NOMO-1 treated with DMSO at 0.1 percent for 48 hours (cell line): ENCODE data around the gene TBC1D12.
"Not testable (repeated sequence)": the region's sequence is repeated elsewhere in the genome, so short reads cannot be mapped to it uniquely, and the experiment has no call there.

Source experiments
- DNase-seq: peaks from one replicate; lab custom pipeline; 2025; ENCODE audit not compliant: unreplicated experiment; lab: John Stamatoyannopoulos, UW

Gene TBC1D12

DNA sequence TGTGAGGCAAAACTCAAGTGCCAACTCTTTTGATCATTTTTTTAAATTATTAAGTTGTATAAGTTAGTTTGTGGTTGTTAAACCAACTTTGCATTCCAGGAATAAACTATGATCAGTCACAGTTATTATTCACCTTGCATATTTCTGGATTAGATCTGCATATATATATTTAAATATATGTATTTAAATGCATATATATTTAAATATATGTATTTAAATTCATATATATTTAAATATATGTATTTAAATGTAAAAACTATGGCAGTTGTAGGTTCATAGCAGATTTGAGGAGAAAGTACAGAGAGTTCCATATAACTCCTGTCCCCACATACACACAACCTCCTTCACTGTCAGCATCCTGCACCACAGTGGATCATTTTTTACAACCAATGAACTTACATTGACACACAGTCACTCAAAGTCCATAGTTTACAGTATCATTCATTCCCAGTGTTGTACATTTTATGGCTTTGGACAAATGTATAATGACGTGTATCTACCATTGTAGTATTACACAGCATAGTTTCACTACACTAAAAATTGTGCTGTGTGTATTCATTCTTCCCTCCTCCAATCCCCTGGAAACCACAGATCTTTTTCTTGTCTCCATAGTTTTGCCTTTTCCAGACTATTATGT lies 49.7 kb downstream of the TBC1D12 start:
- no peak for DNase-seq

- no peak for DNase-seq
These were observed 54.6 kb downstream of the TBC1D12 start for GRCh38 chr10:94456942-94457341.

DNA sequence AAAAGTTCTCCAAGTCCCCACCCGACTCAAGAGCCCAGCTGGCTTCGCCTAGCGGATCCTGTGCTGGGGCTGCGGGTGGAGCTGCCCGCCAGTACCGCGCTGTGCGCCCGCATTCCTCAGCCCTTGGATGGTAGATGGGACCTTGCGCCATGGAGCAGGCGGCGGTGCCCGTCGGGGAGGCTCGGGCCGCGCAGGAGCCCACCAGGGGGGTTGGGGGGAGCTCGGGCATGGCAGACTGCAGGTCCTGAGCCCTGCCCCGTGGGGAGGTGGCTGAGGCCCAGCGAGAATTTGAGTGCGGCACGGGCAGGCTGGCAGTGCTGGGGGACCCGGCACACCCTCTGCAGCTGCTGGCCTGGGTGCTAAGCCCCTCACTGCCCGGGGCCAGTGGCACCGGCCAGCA lies 57.0 kb downstream of the TBC1D12 start:
- no peak for DNase-seq

DNA sequence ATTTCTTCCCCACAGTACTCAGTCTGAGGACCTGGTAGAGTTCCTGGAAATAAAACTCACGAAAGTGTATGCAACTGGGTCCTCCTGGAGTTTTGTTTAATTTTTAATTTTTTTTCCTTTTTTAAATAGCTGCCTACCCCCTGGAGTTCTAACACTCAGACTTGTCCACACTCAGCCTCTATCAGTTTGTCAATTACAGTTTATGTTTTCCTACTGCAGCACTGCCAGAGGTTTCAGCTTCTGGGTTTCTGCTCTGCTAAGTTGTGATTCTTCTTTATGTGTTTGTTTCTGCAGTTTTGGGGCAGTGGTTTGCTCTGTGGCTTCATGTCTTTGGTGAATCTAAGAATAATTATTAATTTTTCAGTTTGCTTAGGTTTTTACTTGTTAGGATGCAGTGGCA lies 59.2 kb downstream of the TBC1D12 start:
- DNase-seq: no peak

DNA sequence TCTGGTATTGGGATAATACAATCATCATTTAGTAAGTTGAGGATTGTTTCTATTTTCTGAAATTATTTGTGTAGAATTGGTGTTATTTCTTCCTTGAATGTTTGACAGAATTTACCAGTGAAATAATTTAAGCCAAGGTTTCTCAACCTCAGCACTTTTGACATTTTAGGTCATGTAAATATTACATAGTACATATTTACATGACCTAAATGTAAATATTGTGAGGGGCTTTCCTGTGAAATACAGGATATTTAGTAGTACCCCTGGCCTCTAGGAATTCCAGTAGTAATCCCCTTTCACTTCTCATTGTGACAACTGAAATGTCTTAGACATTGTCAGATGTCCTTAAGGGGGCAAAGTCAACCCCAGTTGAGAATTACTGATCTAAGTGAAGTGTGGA lies 59.8 kb downstream of the TBC1D12 start:
- no peak for DNase-seq

DNA sequence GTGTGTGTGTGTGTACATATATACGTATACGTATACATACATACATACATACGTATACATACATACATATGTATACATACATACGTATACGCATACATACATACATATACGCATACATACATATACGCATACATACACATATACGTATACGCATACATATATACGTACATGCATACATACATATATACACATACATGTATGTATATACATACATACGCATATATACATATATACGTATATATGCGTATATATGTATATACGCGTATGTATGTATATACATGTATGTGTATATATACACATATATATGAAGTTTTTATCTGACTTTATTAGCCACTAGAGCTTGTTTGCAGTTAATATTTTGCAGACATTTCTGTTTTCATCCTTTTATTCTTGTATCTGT lies 63.3 kb downstream of the TBC1D12 start:
- DNase-seq: no peak

DNA sequence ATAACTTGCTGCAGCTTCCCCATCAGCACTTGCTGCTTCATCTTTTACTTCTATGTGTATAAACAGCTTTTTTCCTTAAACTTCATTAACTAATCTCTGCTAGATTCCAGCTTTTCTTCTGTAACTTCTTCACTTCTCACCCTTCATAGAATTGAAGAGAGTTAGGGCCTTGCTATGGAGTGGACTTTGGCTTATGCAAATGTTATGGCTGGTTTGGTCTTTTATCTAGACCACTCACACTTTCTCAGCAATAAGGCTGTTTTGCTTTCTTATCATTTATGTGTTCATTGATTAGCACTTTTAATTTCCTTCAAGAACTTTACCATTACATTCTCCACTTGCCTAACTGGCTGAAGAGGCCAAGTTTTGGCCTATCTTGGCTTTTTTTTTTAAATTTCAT lies 79.1 kb downstream of the TBC1D12 start:
- no peak for DNase-seq

DNA sequence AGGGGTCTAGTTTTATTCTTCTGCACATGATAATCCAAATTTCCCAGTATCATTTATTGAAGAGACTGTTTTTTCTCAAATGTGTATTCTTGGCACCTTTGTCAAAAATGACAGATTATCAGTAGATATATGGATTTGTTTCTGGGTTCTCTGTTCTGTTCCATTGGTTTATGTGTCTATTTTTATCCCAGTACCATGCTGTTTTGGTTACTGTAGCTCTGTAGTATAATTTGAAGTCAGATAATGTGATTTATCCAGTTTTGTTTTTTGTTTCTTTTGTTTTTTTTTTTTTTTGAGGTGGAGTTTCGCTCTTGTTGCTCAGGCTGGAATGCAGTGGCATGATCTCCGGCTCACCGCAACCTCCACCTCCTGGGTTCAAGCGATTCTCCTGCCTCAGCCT lies 81.6 kb downstream of the TBC1D12 start:
- no peak for DNase-seq

GRCh38 chr10:94485094-94485493 lies 82.8 kb downstream of the TBC1D12 start:
- DNase-seq: no peak

DNA sequence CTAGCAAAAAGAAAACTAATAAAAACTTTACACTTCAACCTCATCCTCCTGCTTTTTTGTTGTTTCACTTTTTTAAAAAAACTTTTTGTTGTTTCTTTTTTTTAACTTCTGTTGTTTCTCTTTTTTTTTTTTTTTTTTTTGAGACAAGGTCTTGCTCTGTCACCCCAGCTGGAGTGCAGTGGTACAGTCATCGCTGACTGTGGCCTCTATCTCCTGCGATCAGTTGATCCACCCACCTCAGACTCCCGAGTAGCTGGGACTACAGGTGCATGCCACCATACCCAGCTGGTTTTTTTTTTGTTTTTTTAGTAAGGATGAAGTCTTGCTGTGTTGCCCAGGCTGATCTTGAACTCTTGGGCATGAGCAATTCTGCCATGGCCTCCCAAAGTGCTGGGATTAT lies 85.2 kb downstream of the TBC1D12 start:
- DNase-seq: no peak

DNA sequence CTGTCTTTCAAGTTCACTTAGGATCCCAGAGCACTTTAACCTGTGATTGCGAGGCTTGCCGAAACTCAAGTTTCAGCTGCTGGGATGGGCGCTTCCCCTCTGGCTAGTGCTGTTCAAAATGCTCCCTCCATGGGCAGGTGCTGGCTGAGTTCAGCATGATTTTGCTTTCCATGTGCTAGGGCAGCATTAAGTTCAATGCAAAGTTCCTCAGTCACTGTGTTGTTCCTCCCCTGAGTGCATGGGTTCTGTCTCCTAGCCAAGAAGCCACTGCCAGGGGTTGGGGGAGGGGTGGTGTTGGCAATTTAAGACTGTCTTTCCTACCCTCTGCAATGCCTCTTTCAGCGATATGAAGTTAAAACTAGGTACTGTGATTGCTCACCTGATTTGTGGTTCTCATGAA lies 86.8 kb downstream of the TBC1D12 start:
- no peak for DNase-seq

DNA sequence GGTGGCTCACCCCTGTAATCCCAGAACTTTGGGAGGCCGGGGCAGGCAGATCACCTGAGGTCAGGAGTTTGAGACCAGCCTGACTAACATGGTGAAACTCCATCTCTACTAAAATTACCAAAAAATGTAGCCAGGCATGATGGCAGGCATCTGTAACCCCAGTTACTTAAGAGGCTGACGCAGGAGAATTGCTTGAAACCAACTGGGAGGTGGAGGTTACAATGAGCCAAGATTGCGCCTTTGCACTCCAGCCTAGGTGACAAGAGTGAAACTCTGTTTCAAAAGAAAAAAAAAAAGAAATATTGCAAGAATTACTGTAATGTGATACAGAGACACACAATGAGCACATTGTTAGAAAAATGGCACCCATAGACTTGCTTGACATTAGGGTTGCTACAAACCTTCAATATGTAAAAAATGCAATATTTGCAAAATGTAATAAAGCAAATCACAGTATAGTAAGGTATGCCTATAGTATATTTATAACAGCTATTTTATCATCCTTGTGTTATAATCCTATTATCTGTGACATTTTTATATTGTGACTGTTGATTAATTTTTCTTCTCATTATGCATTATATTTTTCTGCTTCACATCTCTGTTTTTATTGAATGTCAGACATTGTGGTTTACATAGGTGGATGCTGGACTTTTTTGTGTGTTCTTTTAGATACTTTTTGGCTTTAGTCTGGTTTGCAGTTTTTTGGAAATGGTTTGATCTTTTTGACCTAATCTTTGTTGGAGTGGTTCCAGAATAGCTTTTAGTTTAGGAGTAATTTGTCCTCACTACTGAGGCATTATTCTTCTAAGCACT lies 87.8 kb downstream of the TBC1D12 start:
- no peak for DNase-seq

GRCh38 chr10:94490789-94491039 lies 88.4 kb downstream of the TBC1D12 start:
- no peak for DNase-seq

- no peak for DNase-seq
These were observed 91.1 kb downstream of the TBC1D12 start for GRCh38 chr10:94493463-94493862.

- no peak for DNase-seq
These were observed 93.7 kb downstream of the TBC1D12 start for GRCh38 chr10:94496010-94496409.

DNA sequence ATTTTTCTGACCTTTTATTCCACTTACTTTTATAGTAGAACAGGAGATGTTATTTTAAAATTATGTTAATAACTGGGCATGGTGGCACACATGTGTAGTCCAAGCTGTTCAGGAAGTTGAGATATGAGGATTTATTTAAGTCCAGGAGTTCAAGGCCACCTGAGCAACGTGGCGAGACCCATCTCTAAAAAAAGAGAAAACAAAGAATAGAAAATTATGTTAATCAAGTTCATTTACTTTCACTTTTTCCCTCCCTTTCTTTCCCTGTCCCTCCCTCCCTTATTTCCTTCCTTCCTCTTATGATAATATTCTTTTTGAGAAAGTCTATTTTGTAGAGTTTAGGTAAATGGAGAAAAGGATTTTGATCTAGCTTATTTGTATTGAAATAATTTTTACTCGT lies 94.3 kb downstream of the TBC1D12 start:
- no peak for DNase-seq

DNA sequence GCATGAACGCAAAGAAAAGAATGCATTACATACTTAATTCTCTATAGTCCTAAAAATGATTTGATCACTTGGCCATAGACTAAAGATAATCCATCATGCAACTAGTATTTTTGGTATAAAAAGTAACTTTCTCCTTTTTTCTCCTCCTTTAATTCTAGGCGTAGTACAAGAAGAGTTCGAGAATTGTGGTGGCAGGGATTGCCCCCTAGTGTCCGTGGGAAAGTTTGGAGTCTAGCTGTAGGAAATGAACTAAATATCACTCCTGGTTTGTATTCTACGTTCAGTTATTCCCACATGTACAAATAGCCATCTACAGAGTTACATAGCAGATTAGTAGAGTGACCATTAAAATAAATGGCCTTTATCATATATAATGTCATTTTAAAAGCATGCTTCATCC lies 97.7 kb downstream of the TBC1D12 start:
- DNase-seq: no peak

- no peak for DNase-seq
These were observed 119.2 kb downstream of the TBC1D12 start for GRCh38 chr10:94521276-94522250.

DNA sequence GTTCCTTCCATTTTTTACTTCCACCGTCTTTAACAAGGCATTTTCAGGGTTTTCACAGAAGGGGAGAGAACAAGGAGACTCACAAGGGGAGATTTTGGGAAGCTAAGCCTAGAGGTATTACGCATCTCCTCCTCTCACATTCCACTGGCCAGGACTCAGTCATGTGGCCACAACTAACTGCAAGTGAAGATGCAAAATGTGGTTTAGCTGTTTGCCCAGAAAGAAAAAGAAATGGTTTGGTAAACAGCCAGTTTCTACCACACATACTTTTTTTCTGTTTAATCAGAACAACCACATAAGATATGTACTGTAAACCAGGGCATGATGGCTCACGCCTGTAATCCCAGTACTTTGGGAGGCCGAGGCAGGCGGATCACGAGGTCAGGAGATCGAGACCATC lies 121.8 kb downstream of the TBC1D12 start:
- no peak for DNase-seq

- no peak for DNase-seq
These were observed 122.4 kb downstream of the TBC1D12 start for GRCh38 chr10:94524711-94525110.

DNA sequence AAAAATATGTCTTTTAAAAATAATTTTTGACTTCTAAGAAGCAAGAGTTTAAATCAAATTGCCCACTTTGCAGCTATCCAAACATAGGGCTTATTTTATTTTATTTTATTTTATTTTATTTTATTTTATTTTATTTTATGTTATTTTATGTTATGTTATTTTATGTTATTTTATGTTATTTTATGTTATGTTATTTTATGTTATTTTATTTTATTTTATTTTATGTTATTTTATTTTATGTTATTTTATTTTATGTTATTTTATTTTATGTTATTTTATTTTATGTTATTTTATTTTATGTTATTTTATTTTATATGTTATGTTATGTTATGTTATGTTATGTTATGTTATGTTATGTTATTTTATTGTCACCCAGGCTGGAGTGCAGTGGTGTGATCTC lies 129.2 kb downstream of the TBC1D12 start:
- not testable (repeated sequence) for DNase-seq

GRCh38 chr10:94533027-94533426 lies 130.7 kb downstream of the TBC1D12 start:
- DNase-seq: no peak
